ENCODE measurements around the gene PHKB. TPM values are rescaled to one million over a fixed set of nuclear protein-coding genes. Genes with fewer than 3 reads are reported as not detected.
"Not testable (repeated sequence)": the region's sequence is repeated elsewhere in the genome, so short reads cannot be mapped to it uniquely, and the experiment has no call there.

Gene PHKB
- total RNA-seq, 1 experiment from 2014 or later: 38.8 TPM

GRCh38 chr16:47538472-47538871, 77.3 kb downstream of the PHKB start:
- Histone ChIP-seq H2BK12ac (ENCODE audit: insufficient read length, low read depth, low read length) (no peak overlapping the region), H3K4ac (ENCODE audit: low read depth, low read length) (no peak overlapping the region), H3K14ac (ENCODE audit: insufficient read depth, low read length) (no peak overlapping the region), H3K79me1 (ENCODE audit: insufficient read depth, low read depth, low read length, poor library complexity, severe bottlenecking) (no peaks in the 10 kb centered on the region), H4K5ac (ENCODE audit: insufficient read length, low read depth, low read length) (no peak overlapping the region), H3K79me2 (ENCODE audit: insufficient read depth, low read length) (no peaks in the 10 kb centered on the region), H3K56ac (ENCODE audit: insufficient read length, low read depth, low read length) (no peak overlapping the region), H3T11ph (ENCODE audit: low read length) (no peak overlapping the region), H2AFZ (ENCODE audit: low read length) (no peak overlapping the region), H3K4me1 (ENCODE audit: insufficient read depth, low read length) (no peaks in the 10 kb centered on the region), H3K9ac (ENCODE audit: extremely low read depth, insufficient read length, low read length) (no peak overlapping the region), H4K91ac (ENCODE audit: insufficient read length, low read depth, low read length) (no peak overlapping the region), H2AK5ac (ENCODE audit: insufficient read length, low read length) (no peak overlapping the region), H3K27ac (ENCODE audit: insufficient read length, low read depth, low read length) (no peak overlapping the region), H3K18ac (ENCODE audit: insufficient read length, low read depth, low read length) (no peak overlapping the region), H3K27me3 (ENCODE audit: insufficient read depth, low read length) (no peaks in the 10 kb centered on the region), H4K20me1 (ENCODE audit: control insufficient read depth, insufficient read depth, insufficient read length) (no peaks in the 10 kb centered on the region), H3K23ac (ENCODE audit: insufficient read length, low read depth, low read length) (no peak overlapping the region), H3K9me3 (ENCODE audit: control insufficient read depth, low read depth, low read length) (no peaks in the 10 kb centered on the region), H3K4me2 (ENCODE audit: insufficient read depth, insufficient read length, low read length) (no peak overlapping the region), H3K23me2 (ENCODE audit: insufficient read length, low read depth, low read length, poor library complexity, severe bottlenecking) (no peaks in the 10 kb centered on the region), H2BK120ac (ENCODE audit: low read depth, low read length, poor library complexity, severe bottlenecking) (no peak overlapping the region), H2BK20ac (ENCODE audit: low read depth, low read length, poor library complexity, severe bottlenecking) (no peak overlapping the region), H2BK5ac (ENCODE audit: insufficient read length, low read length) (no peak overlapping the region), H4K8ac (replicated peaks; ENCODE audit: insufficient read length, low read depth, low read length) (no peak overlapping the region), H2BK15ac (ENCODE audit: low read depth, low read length) (no peak overlapping the region)
- peaks cover 0 to 6% of the 10 kb centered on the region in 2 experiments; a peak in 1 of 4 replicates for H3K4me1 Mint-ChIP-seq
- H3K4me3 Mint-ChIP-seq: no peak overlapping the region
- TF ChIP-seq CTCF (conservative IDR thresholded peaks at IDR 0.05): no peak
- H3K27me3 Mint-ChIP-seq (ENCODE audit: low read depth): no peaks in the 10 kb centered on the region
- no peak overlapping the region for H3K27ac Mint-ChIP-seq
- peaks cover 30 to 35% of the 10 kb centered on the region in 2 experiments for H3K9me3 Mint-ChIP-seq
- DNase-seq: no peak
- peaks cover 21 to 40% (median 30%) of the 10 kb centered on the region in 3 experiments for H3K36me3 Mint-ChIP-seq (ENCODE audit: insufficient read depth in 1 of 3, low read depth in 3 of 3)
- no CpG with 5 or more reads among the region's 1 CpG for WGBS (ENCODE audit: extremely low coverage, insufficient read length, low lambda C conversion rate)

DNA sequence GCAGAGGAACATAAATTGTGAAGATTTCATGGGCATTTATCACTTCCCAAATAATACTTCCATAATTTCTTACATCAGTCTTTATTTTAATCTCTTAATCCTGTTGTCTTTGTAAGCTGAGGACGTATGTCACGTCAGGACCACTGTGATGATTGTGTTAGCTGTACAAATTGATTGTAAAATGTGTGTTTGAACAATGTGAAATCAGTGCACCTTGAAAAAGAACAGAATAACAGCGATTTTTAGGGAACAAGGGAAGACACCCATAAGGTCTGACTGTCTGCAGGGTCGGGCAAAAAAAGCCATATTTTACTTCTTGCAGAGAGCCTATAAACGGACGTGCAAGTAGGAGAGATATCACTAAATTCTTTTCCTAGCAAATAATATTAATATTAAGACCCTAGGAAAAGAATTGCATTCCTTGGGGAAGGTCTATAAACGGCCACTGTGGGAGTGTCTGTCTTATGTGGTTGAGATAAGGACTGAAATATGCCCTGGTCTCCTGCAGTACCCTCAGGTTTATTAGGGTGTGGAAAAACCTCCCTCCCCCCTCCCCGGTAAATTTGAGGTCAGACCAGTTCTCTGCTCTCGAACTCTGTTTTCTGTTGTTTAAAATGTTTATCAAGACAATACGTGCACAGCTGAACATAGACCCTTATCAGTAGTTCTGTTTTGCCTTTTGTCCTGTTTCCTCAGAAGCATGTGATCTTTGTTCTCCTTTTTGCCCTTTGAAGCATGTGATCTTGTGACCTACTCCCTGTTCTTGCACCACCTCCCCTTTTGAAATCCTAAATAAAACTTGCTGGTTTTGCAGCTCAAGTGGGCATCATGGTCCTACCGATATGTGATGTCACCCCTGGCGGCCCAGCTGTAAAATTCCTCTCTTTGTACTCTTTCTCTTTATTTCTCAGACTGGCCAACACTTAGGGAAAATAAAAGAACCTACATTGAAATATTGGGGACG, 78.9 kb downstream of the PHKB start:
- not testable (repeated sequence) for H3K4me3 Mint-ChIP-seq
- no CpG with 5 or more reads among the region's 13 CpGs for WGBS (ENCODE audit: extremely low coverage, insufficient read length, low lambda C conversion rate)

More for the DNA sequence above, 78.9 kb downstream of the PHKB start:
- not testable (repeated sequence) for H3K79me1 ChIP-seq (ENCODE audit: insufficient read depth, low read depth, low read length, poor library complexity, severe bottlenecking); H3K23ac ChIP-seq (ENCODE audit: insufficient read length, low read depth, low read length); DNase-seq; H3K79me2 ChIP-seq (ENCODE audit: insufficient read depth, low read length); H4K5ac ChIP-seq (ENCODE audit: insufficient read length, low read depth, low read length); H2BK15ac ChIP-seq (ENCODE audit: low read depth, low read length); H2AK5ac ChIP-seq (ENCODE audit: insufficient read length, low read length); H3K27ac Mint-ChIP-seq; H2AFZ ChIP-seq (ENCODE audit: low read length); H3T11ph ChIP-seq (ENCODE audit: low read length); H3K27ac ChIP-seq (ENCODE audit: insufficient read length, low read depth, low read length); H3K27me3 Mint-ChIP-seq (ENCODE audit: low read depth); H3K9me3 ChIP-seq (ENCODE audit: control insufficient read depth, low read depth, low read length); H3K4me1 ChIP-seq (ENCODE audit: insufficient read depth, low read length); H3K56ac ChIP-seq (ENCODE audit: insufficient read length, low read depth, low read length); H4K8ac ChIP-seq (replicated peaks; ENCODE audit: insufficient read length, low read depth, low read length); H3K4me2 ChIP-seq (ENCODE audit: insufficient read depth, insufficient read length, low read length); H4K20me1 ChIP-seq (ENCODE audit: control insufficient read depth, insufficient read depth, insufficient read length); H3K4ac ChIP-seq (ENCODE audit: low read depth, low read length); H2BK20ac ChIP-seq (ENCODE audit: low read depth, low read length, poor library complexity, severe bottlenecking); H3K9ac ChIP-seq (ENCODE audit: extremely low read depth, insufficient read length, low read length); H3K4me1 Mint-ChIP-seq; H3K23me2 ChIP-seq (ENCODE audit: insufficient read length, low read depth, low read length, poor library complexity, severe bottlenecking); H2BK5ac ChIP-seq (ENCODE audit: insufficient read length, low read length); H2BK12ac ChIP-seq (ENCODE audit: insufficient read length, low read depth, low read length); H3K14ac ChIP-seq (ENCODE audit: insufficient read depth, low read length); H3K27me3 ChIP-seq (ENCODE audit: insufficient read depth, low read length); H4K91ac ChIP-seq (ENCODE audit: insufficient read length, low read depth, low read length); H2BK120ac ChIP-seq (ENCODE audit: low read depth, low read length, poor library complexity, severe bottlenecking); H3K18ac ChIP-seq (ENCODE audit: insufficient read length, low read depth, low read length)
- peaks cover 28 to 47% (median 39%) of the 10 kb centered on the region in 3 experiments for H3K36me3 Mint-ChIP-seq (ENCODE audit: insufficient read depth in 1 of 3, low read depth in 3 of 3)
- H3K9me3 Mint-ChIP-seq: peaks cover 39 to 44% of the 10 kb centered on the region in 2 experiments
